HepG2 (cell line): Measurements from ENCODE around the gene BCAR3. TPM values are rescaled to one million over a fixed set of nuclear protein-coding genes. Genes with fewer than 3 reads are reported as not detected.
A peak's percentile ranks its signal among the peaks of the same experiment; 100 is the strongest.

Experiments
- CBX1 ChIP-seq: IDR thresholded peaks from one replicate; pipeline ENCODE4 v1.6.1; 2016; ENCODE audit warnings: antibody characterized with exemption, low read depth
- CEBPG ChIP-seq: IDR thresholded peaks from 2 replicates; pipeline ENCODE4 v1.6.1; 2016
- GABPA ChIP-seq, 2 experiments: IDR thresholded peaks; 2 replicates each; pipeline ENCODE4 v1.6.1; 2011 to 2016; ENCODE audit warnings: low read depth in 2 of 2, low read length in 1 of 2, missing biosample characterization in 1 of 2, missing genetic modification characterization in 1 of 2
- KDM3A ChIP-seq: IDR thresholded peaks from 2 replicates; pipeline ENCODE4 v1.6.1; 2018; ENCODE audit warnings: low read depth, missing compliant biosample characterization
- PITX1 ChIP-seq: sonication (generic); formaldehyde crosslinking; IDR thresholded peaks from 2 replicates; pipeline ENCODE4 v1.5.1; 2020; ENCODE audit warnings: mild to moderate bottlenecking, missing genetic modification reagents
- POLR2AphosphoS2 ChIP-seq: IDR thresholded peaks from 2 replicates; pipeline ENCODE4 v1.6.1; 2011; ENCODE audit warnings: low read depth, low read length, improper control_type of control experiment
- SSRP1 ChIP-seq: IDR thresholded peaks from 2 replicates; pipeline ENCODE4 v1.6.1; 2016; ENCODE audit warnings: control low read depth
- TARDBP ChIP-seq: sonication (generic); formaldehyde crosslinking; IDR thresholded peaks from 2 replicates; pipeline ENCODE4 v1.8.0; 2022; ENCODE audit warnings: mild to moderate bottlenecking, missing genetic modification reagents
- TCF12 ChIP-seq, 2 experiments: fragments of 450-650 bp in 1 of 2; sonication (generic) in 1 of 2; formaldehyde crosslinking in 1 of 2; IDR thresholded peaks; 2 replicates each; pipeline versions ENCODE4 v1.6.1 to v1.8.0; 2017 to 2022; ENCODE audit warnings: antibody characterized with exemption in 1 of 2, mild to moderate bottlenecking in 1 of 2, missing genetic modification reagents in 1 of 2, moderate library complexity in 1 of 2
- ZNF772 ChIP-seq: sonication (generic); formaldehyde crosslinking; IDR thresholded peaks from 2 replicates; pipeline ENCODE4 v1.5.0; 2020; ENCODE audit warnings: mild to moderate bottlenecking, missing genetic modification reagents
- ZSCAN22 ChIP-seq: sonication (generic); formaldehyde crosslinking; IDR thresholded peaks from 2 replicates; pipeline ENCODE4 v1.4.0; 2020; ENCODE audit warnings: mild to moderate bottlenecking, missing genetic modification reagents
- polyA plus RNA-seq, 8 experiments: library from polyadenylated mRNA; depleted of rRNA in 3 of 8; stranded (reverse) in 7 of 8; unstranded in 1 of 8; fragments of >200 nt; fragmentation: Illumina TruSeq in 4 of 8; extraction: Trizol in 4 of 8; gene quantifications; 2 replicates each; pipeline versions ENCODE4 v1.2.1 to v1.2.3, GENCODE V29; 2011 to 2016; ENCODE audit warnings: low read depth in 4 of 8, missing spikeins in 1 of 8, mixed read lengths in 1 of 8; ENCODE audit not compliant: insufficient read depth in 1 of 8
- total RNA-seq, 5 experiments: library from RNA; depleted of rRNA; stranded (reverse); fragments of >200 nt; fragmentation: Illumina TruSeq; extraction: Trizol; gene quantifications; 2 replicates each; pipeline ENCODE4 v1.2.3, GENCODE V29; 2016; ENCODE audit warnings: low read depth in 1 of 5
- TF ChIP-seq, protein P1 (sequence below): sonication (generic); formaldehyde crosslinking; IDR thresholded peaks from 2 replicates; pipeline ENCODE4 v1.8.1; 2023; ENCODE audit warnings: mild to moderate bottlenecking, moderate library complexity, missing genetic modification reagents
- TF ChIP-seq, protein P2 (sequence below): sonication (generic); formaldehyde crosslinking; IDR thresholded peaks from 2 replicates; pipeline ENCODE4 v1.5.0; 2020; ENCODE audit warnings: missing genetic modification reagents
- TF ChIP-seq, protein P3 (sequence below): sonication (generic); formaldehyde crosslinking; IDR thresholded peaks from 2 replicates; pipeline ENCODE4 v1.5.0; 2020; ENCODE audit warnings: missing genetic modification reagents
- TF ChIP-seq, protein P4 (sequence below): sonication (generic); formaldehyde crosslinking; IDR thresholded peaks from 2 replicates; pipeline ENCODE4 v1.5.1; 2020; ENCODE audit warnings: mild to moderate bottlenecking, missing genetic modification reagents, borderline replicate concordance
- TF ChIP-seq, protein P5 (sequence below): sonication (generic); formaldehyde crosslinking; IDR thresholded peaks from 2 replicates; pipeline ENCODE4 v1.8.1; 2023; ENCODE audit warnings: missing genetic modification reagents, inconsistent platforms, borderline replicate concordance

The BCAR3 gene
- total and polyA plus RNA-seq, 2 of the 13 experiments (the other 11 are each of a cell fraction or from before 2014, with no cell fraction given) = 3.6 to 4.8 TPM

DNA sequence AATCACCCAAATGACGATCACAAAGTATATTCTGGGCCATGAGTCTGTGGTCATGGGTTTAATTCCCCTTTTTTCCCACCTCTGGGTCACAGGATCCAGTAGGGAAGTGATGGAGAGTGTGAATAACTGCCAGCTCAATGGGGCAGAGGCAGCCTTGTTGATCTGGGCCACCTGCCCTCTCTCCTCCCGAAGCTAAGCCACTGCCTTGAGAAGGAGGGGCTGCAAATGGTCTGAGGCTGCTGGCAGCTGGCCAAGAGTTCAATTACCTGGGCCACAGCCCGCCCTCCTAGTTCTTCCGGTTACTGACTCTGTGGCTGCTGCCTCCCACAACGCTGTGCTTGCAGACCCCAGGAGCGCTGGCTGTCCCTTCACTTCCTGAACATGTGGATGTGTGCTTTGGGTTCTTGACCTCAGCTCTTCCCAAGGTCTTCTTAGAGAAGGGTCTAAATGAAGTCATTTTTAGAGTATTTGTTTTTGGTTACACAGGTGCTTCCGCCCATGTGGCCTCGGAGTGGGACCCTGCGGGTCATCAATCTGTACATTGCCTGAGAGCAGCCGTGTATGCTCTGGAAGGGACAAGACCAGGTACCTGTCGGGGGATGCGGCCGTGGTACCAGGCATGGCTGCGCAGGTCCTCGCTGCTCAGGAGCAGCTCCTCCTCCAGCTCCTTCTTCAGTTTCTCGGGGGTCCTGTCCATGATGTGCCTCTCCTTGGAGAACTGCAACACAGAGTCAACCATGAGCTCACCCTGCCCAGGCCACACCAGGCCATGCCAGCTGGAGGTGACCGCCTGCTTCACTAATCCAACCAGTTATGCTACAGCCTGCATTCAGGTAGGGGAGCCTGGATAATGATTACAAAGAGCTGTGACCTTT is 89.7 kb downstream of the BCAR3 start (continued):
- TF ChIP-seq CBX1 (no peak), PITX1 (CRISPR knock-in tag) (peak; percentile 72), ZSCAN22 (CRISPR knock-in tag) (no peak), TCF12 (IDR thresholded peaks at IDR 0.05) (no peak), TCF12 (CRISPR knock-in tag; IDR thresholded peaks at IDR 0.05) (peak; percentile 21; the same call in 1 of the 2 replicates), ZNF772 (CRISPR knock-in tag) (peak; percentile 68), SSRP1 (peak; percentile 98), POLR2AphosphoS2 (peak; percentile 74; the same call in 1 of the 2 replicates), TARDBP (CRISPR knock-in tag) (peak; percentile 78), CEBPG (CRISPR knock-in tag) (peak; percentile 31; the same call in 1 of the 2 replicates), KDM3A (CRISPR knock-in tag) (no peak; the same call in 1 of the 2 replicates), GABPA (IDR thresholded peaks at IDR 0.05; ENCODE audit: low read depth, low read length) (no peak; the same call in 1 of the 2 replicates), GABPA (CRISPR knock-in tag; IDR thresholded peaks at IDR 0.05; ENCODE audit: low read depth) (peak; percentile 81)
- TF ChIP-seq, protein P1, sequence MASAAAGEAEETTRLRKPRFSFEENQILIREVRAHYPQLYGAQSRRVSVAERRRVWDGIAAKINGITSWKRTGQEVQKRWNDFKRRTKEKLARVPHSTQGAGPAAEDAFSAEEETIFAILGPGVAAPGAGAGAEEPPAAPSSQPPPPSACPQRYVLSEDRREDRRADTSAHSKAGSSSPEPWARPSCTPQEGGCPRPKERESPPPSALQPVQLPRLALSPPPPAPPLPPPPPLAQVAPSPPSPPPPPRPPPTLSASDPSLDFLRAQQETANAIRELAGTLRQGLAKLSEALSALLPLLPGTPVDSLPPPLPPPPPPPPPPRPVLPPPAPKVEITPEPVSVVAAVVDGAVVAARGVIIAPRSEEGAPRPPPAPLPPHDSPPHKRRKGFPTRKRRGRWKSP = 0 out of 2 replicates have a peak, but pooled peaks have one; percentile 32
- TF ChIP-seq, protein P2, sequence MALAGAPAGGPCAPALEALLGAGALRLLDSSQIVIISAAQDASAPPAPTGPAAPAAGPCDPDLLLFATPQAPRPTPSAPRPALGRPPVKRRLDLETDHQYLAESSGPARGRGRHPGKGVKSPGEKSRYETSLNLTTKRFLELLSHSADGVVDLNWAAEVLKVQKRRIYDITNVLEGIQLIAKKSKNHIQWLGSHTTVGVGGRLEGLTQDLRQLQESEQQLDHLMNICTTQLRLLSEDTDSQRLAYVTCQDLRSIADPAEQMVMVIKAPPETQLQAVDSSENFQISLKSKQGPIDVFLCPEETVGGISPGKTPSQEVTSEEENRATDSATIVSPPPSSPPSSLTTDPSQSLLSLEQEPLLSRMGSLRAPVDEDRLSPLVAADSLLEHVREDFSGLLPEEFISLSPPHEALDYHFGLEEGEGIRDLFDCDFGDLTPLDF (CRISPR knock-in tag) = 0 out of 2 replicates have a peak, but pooled peaks have one; percentile 5
- TF ChIP-seq, protein P3, sequence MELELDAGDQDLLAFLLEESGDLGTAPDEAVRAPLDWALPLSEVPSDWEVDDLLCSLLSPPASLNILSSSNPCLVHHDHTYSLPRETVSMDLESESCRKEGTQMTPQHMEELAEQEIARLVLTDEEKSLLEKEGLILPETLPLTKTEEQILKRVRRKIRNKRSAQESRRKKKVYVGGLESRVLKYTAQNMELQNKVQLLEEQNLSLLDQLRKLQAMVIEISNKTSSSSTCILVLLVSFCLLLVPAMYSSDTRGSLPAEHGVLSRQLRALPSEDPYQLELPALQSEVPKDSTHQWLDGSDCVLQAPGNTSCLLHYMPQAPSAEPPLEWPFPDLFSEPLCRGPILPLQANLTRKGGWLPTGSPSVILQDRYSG (CRISPR knock-in tag) = no peak
- TF ChIP-seq, protein P4, sequence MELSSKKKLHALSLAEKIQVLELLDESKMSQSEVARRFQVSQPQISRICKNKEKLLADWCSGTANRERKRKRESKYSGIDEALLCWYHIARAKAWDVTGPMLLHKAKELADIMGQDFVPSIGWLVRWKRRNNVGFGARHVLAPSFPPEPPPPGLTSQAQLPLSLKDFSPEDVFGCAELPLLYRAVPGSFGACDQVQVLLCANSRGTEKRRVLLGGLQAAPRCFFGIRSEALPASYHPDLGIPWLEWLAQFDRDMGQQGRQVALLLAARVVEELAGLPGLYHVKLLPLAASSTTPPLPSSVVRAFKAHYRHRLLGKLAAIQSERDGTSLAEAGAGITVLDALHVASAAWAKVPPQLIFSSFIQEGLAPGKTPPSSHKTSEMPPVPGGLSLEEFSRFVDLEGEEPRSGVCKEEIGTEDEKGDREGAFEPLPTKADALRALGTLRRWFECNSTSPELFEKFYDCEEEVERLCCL (CRISPR knock-in tag) = no peak
- TF ChIP-seq, protein P5, sequence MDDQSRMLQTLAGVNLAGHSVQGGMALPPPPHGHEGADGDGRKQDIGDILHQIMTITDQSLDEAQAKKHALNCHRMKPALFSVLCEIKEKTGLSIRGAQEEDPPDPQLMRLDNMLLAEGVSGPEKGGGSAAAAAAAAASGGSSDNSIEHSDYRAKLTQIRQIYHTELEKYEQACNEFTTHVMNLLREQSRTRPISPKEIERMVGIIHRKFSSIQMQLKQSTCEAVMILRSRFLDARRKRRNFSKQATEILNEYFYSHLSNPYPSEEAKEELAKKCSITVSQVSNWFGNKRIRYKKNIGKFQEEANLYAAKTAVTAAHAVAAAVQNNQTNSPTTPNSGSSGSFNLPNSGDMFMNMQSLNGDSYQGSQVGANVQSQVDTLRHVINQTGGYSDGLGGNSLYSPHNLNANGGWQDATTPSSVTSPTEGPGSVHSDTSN (CRISPR knock-in tag) = no peak; the same call in 1 of the 2 replicates
